ENCODE results near the gene MBNL1. TPM values are rescaled to one million over a fixed set of nuclear protein-coding genes. Genes with fewer than 3 reads are reported as not detected.

MBNL1 gene
- total RNA-seq (2014; rRNA removed; shearing (Covaris generic)) = 130 and 132 TPM in 2 replicates
- 45.3 and 80.7 TPM in 2 replicates for polyA plus RNA-seq (2014; cell fraction: nucleus; rRNA removed)

- peak; percentile 62 for DNase-seq (ENCODE audit: extremely low read depth, low read depth)
Measured at GRCh38 chr3:152268555-152269055, at the start of gene MBNL1. TSS of gene MBNL1 (plus strand) at chr3:152268929. CDS start at chr3:152300194, 31,265 bp downstream.

- no peak for DNase-seq (ENCODE audit: extremely low read depth, low read depth)
Measured at GRCh38 chr3:152219216-152219615, 49.5 kb upstream of the MBNL1 start.

GRCh38 chr3:152219769-152220255 is 48.9 kb upstream of the MBNL1 start:
- no peak for DNase-seq (ENCODE audit: extremely low read depth, low read depth)

- no peak for DNase-seq (ENCODE audit: extremely low read depth, low read depth)
Measured at GRCh38 chr3:152222327-152222726, 46.4 kb upstream of the MBNL1 start.

GRCh38 chr3:152225201-152225600 is 43.5 kb upstream of the MBNL1 start:
- DNase-seq (ENCODE audit: extremely low read depth, low read depth) = no peak

- no peak for DNase-seq (ENCODE audit: extremely low read depth, low read depth)
Measured at GRCh38 chr3:152226176-152226575, 42.6 kb upstream of the MBNL1 start.

GRCh38 chr3:152227027-152227426 is 41.7 kb upstream of the MBNL1 start:
- DNase-seq (ENCODE audit: extremely low read depth, low read depth) = no peak

GRCh38 chr3:152229692-152230091 is 39.0 kb upstream of the MBNL1 start:
- no peak for DNase-seq (ENCODE audit: extremely low read depth, low read depth)

GRCh38 chr3:152230370-152230769 is 38.4 kb upstream of the MBNL1 start:
- DNase-seq (ENCODE audit: extremely low read depth, low read depth) = no peak

- no peak for DNase-seq (ENCODE audit: extremely low read depth, low read depth)
Measured at GRCh38 chr3:152232001-152232400, 36.7 kb upstream of the MBNL1 start.

GRCh38 chr3:152232679-152233078 is 36.0 kb upstream of the MBNL1 start:
- DNase-seq (ENCODE audit: extremely low read depth, low read depth) = no peak

GRCh38 chr3:152234657-152235375 is 33.9 kb upstream of the MBNL1 start:
- no peak for DNase-seq (ENCODE audit: extremely low read depth, low read depth)

GRCh38 chr3:152235709-152236298 is 32.9 kb upstream of the MBNL1 start:
- peak; percentile 37 for DNase-seq (ENCODE audit: extremely low read depth, low read depth)

- no peak for DNase-seq (ENCODE audit: extremely low read depth, low read depth)
Measured at GRCh38 chr3:152236716-152237115, 32.0 kb upstream of the MBNL1 start.

- DNase-seq (ENCODE audit: extremely low read depth, low read depth) = no peak
Measured at GRCh38 chr3:152241142-152242017, 27.3 kb upstream of the MBNL1 start.

GRCh38 chr3:152243301-152243711 is 25.4 kb upstream of the MBNL1 start:
- no peak for DNase-seq (ENCODE audit: extremely low read depth, low read depth)

- no peak for DNase-seq (ENCODE audit: extremely low read depth, low read depth)
Measured at GRCh38 chr3:152243721-152244516, 24.8 kb upstream of the MBNL1 start.

- no peak for DNase-seq (ENCODE audit: extremely low read depth, low read depth)
Measured at GRCh38 chr3:152244517-152244888, 24.2 kb upstream of the MBNL1 start.

GRCh38 chr3:152245498-152246170 is 23.1 kb upstream of the MBNL1 start:
- DNase-seq (ENCODE audit: extremely low read depth, low read depth) = no peak

- no peak for DNase-seq (ENCODE audit: extremely low read depth, low read depth)
Measured at GRCh38 chr3:152251916-152252315, 16.8 kb upstream of the MBNL1 start.

Data from NCI-H460 (cell line).